Ishikawa (cell line): ENCODE results near the gene SLC2A3.

Experiments used
- CEBPB ChIP-seq: IDR thresholded peaks from 2 replicates; pipeline ENCODE4 v1.6.1; 2012
- EGR1 ChIP-seq: IDR thresholded peaks from 2 replicates; pipeline ENCODE4 v1.6.1; 2012
- EP300 ChIP-seq: IDR thresholded peaks from 2 replicates; pipeline ENCODE4 v1.6.1; 2012; ENCODE audit warnings: borderline replicate concordance
- NFIC ChIP-seq: IDR thresholded peaks from 2 replicates; pipeline ENCODE4 v1.6.1; 2012
- RAD21 ChIP-seq: IDR thresholded peaks from 2 replicates; pipeline ENCODE4 v1.6.1; 2012; ENCODE audit warnings: low read depth
- TAF1 ChIP-seq: IDR thresholded peaks from 2 replicates; pipeline ENCODE4 v1.6.1; 2012; ENCODE audit warnings: low read depth, mild to moderate bottlenecking
- YY1 ChIP-seq: IDR thresholded peaks from 2 replicates; pipeline ENCODE4 v1.6.1; 2012; ENCODE audit warnings: low read depth
- TF ChIP-seq, protein P1 (sequence below): IDR thresholded peaks from 2 replicates; pipeline ENCODE4 v1.6.1; 2012
- TF ChIP-seq, protein P2 (sequence below): IDR thresholded peaks from 2 replicates; pipeline ENCODE4 v1.6.1; 2012; ENCODE audit warnings: low read depth, mild to moderate bottlenecking

DNA sequence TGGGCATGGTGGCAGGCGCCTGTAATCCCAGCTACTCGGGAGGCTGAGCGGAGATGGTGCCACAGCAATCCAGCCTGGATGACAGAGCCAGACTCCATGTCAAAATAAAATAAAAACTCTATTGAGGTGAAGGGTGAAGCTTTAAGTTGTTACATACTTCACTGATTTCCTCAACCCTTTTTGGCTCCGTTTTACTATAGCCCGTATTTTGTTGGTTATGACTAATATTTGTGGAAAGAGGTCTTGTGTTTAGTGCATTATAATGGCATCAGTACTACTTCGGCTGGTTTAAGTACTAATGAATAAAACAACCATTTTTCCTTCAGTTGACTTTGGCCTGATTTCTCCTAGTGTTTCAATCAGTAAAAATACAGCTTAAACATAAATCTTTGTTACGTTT is 36.2 kb downstream of the SLC2A3 start:
- TF ChIP-seq EP300 (no peak), TAF1 (no peak), CEBPB (no peak), EGR1 (no peak), YY1 (no peak), NFIC (no peak), RAD21 (no peak)
- TF ChIP-seq, protein P1, sequence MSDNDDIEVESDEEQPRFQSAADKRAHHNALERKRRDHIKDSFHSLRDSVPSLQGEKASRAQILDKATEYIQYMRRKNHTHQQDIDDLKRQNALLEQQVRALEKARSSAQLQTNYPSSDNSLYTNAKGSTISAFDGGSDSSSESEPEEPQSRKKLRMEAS, result no peak
- TF ChIP-seq, protein P2, sequence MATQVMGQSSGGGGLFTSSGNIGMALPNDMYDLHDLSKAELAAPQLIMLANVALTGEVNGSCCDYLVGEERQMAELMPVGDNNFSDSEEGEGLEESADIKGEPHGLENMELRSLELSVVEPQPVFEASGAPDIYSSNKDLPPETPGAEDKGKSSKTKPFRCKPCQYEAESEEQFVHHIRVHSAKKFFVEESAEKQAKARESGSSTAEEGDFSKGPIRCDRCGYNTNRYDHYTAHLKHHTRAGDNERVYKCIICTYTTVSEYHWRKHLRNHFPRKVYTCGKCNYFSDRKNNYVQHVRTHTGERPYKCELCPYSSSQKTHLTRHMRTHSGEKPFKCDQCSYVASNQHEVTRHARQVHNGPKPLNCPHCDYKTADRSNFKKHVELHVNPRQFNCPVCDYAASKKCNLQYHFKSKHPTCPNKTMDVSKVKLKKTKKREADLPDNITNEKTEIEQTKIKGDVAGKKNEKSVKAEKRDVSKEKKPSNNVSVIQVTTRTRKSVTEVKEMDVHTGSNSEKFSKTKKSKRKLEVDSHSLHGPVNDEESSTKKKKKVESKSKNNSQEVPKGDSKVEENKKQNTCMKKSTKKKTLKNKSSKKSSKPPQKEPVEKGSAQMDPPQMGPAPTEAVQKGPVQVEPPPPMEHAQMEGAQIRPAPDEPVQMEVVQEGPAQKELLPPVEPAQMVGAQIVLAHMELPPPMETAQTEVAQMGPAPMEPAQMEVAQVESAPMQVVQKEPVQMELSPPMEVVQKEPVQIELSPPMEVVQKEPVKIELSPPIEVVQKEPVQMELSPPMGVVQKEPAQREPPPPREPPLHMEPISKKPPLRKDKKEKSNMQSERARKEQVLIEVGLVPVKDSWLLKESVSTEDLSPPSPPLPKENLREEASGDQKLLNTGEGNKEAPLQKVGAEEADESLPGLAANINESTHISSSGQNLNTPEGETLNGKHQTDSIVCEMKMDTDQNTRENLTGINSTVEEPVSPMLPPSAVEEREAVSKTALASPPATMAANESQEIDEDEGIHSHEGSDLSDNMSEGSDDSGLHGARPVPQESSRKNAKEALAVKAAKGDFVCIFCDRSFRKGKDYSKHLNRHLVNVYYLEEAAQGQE, result no peak
